ENCODE data around the gene SH2D4B.

DNA sequence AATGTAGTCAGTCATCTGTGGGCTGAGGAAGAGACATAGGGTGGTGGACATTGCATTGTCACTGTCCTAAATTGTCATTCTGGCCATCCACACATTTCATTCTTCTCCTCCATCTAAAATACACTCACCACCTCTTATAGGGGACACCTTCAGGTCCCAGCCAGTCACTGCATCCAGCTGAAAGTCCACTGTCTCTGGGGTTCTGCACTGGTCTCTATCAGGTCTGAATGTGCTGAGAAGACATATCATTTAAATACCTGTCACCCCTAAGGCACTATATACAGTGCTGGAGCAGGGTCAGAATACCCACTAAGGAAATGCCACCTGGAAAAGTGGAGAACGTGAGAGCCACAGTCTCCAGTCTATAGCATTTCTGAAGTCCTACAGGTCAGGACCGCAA lies 29.6 kb downstream of the SH2D4B start:
- TF ChIP-seq KDM1A (IDR thresholded peaks at IDR 0.05; ENCODE audit: borderline replicate concordance) (no peak), CREB1 (IDR thresholded peaks at IDR 0.05; ENCODE audit: low read depth) (no peak), YY1 (IDR thresholded peaks at IDR 0.05; ENCODE audit: low read depth, low read length) (no peak), HSF1 (IDR thresholded peaks at IDR 0.05; ENCODE audit: low read depth, low read length) (no peak), SMARCA5 (IDR thresholded peaks at IDR 0.05) (no peak), SP1 (IDR thresholded peaks at IDR 0.05; ENCODE audit: low read depth, low read length) (no peak), POLR2A (IDR thresholded peaks at IDR 0.05; ENCODE audit: low read depth, low read length) (no peak)
- TF ChIP-seq, protein P1, sequence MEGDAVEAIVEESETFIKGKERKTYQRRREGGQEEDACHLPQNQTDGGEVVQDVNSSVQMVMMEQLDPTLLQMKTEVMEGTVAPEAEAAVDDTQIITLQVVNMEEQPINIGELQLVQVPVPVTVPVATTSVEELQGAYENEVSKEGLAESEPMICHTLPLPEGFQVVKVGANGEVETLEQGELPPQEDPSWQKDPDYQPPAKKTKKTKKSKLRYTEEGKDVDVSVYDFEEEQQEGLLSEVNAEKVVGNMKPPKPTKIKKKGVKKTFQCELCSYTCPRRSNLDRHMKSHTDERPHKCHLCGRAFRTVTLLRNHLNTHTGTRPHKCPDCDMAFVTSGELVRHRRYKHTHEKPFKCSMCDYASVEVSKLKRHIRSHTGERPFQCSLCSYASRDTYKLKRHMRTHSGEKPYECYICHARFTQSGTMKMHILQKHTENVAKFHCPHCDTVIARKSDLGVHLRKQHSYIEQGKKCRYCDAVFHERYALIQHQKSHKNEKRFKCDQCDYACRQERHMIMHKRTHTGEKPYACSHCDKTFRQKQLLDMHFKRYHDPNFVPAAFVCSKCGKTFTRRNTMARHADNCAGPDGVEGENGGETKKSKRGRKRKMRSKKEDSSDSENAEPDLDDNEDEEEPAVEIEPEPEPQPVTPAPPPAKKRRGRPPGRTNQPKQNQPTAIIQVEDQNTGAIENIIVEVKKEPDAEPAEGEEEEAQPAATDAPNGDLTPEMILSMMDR (IDR thresholded peaks at IDR 0.05 in 2 of 3, conservative IDR thresholded peaks at IDR 0.05 in 1 of 3; ENCODE audit: control insufficient read depth in 2 of 3, extremely low read depth in 1 of 3, insufficient read depth in 1 of 3, low read depth in 3 of 3, low read length in 3 of 3): peak in 1 of 3 experiments; percentile 15; a peak in 1 of 6 replicates
- TF ChIP-seq, protein P2, sequence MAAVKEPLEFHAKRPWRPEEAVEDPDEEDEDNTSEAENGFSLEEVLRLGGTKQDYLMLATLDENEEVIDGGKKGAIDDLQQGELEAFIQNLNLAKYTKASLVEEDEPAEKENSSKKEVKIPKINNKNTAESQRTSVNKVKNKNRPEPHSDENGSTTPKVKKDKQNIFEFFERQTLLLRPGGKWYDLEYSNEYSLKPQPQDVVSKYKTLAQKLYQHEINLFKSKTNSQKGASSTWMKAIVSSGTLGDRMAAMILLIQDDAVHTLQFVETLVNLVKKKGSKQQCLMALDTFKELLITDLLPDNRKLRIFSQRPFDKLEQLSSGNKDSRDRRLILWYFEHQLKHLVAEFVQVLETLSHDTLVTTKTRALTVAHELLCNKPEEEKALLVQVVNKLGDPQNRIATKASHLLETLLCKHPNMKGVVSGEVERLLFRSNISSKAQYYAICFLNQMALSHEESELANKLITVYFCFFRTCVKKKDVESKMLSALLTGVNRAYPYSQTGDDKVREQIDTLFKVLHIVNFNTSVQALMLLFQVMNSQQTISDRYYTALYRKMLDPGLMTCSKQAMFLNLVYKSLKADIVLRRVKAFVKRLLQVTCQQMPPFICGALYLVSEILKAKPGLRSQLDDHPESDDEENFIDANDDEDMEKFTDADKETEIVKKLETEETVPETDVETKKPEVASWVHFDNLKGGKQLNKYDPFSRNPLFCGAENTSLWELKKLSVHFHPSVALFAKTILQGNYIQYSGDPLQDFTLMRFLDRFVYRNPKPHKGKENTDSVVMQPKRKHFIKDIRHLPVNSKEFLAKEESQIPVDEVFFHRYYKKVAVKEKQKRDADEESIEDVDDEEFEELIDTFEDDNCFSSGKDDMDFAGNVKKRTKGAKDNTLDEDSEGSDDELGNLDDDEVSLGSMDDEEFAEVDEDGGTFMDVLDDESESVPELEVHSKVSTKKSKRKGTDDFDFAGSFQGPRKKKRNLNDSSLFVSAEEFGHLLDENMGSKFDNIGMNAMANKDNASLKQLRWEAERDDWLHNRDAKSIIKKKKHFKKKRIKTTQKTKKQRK (IDR thresholded peaks at IDR 0.05; ENCODE audit: low read depth, low read length): no peak
